Measurements from ENCODE around the gene CDC37.

The CDC37 gene

DNA sequence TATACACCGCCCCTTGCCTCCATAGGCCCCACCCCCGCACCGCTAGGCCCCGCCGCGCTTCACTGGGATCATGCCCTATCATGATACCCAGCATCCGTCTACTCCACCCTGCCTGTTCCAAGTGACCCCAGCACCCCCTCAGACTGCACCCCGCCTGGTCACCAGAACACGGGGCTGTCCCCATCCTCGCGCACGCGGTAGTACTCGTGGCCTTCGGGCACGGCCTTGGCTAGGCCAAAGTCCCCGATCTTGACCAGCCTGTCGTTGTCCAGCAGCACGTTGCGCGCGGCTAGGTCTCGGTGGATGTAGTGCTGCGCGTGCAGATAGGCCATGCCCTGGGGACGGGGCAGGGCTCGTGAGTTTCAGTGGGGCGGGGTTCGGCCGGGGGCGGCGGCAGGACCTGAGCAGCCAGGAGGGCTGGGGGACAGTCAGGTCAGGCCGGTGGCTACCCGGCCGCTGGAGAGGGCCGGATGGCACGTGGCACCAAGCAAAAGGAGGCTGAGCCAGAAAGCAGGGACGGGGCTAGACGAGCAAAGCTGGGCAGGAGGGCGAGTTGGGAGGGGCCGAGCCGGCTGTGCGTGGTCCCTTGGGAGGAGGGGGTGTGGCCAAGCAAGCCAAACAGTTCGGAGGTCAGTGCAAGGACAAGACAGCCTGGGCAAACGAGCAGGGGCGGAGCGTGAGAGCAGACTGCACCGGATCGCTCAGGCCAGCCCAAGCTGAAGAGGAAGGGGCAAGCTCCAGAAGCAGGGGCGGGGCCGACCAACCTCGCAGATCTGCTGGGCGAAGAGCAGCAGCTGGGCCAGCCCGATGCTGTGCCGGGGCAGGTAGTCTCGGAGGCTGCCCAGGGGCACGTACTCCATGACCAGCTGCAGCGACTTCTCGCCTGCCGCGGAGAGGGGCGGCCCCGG, 50.3 kb downstream of the CDC37 start:
- no peak for DNase-seq

DNA sequence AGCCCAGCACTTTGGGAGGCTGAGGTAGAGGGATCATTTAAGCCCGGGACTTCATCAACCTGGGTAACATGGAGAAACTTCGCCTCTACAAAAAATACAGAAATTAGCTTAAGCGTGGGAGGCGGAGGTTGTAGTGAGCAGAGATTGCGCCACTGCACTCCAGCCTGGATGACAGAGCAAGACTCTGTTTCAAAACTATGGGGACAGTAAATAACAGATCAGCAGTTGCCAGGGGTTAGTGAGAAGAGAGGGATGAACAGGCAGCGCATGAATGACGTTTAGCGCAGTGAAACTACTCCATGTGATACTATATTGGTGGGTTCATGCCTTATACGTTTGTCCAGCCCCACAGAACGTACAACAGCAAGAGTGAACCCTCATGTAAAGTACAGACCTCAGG, 56.8 kb downstream of the CDC37 start:
- no peak for DNase-seq

DNA sequence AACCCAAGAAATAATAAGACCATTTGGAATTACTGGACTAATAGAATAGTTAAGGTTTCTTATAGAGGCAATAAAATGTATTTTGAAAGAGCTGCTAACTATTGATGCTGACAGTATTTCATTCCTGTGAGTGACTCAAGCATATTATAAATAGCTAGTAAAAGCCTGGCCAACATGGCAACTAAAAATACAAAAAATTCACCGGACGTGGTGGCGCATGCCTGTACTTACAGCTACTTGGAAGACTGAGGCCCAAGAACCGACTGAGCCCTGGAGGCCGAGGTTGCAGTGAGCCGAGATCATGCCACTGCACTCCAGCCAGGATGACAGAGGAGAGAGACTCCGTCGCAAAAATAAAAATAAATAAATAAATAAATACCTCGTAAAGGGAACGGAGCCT, 58.6 kb downstream of the CDC37 start:
- no peak for DNase-seq

DNA sequence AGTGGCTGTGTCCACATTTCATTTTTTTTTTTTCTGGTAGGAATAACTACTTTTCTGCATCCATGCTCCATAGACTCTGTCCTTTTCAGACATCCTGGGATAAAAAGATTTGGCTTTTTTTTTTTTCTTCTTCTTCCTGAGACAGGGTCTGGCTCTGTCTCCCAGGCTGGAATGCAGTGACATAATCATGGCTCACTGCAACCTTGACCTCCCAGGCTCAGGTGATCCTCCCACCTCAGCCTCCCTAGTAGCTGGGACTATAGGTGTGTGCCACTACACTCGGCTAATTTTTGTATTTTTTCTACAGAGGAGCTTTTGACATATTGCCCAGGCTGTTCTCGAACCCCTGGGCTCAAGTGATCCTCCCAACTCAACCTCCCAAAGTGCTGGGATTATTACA, 59.8 kb downstream of the CDC37 start:
- DNase-seq: no peak

Data from activated CD4-positive, alpha-beta T cell treated with anti-CD3 and anti-CD28 coated beads, Interleukin-10, Interleukin-2, amounts not matched to agents 100 ng/mL and 50 ng/mL, durations not matched to agents 16 hours and 8 hours (primary cell).